HG02970 (cell line): ENCODE results near the gene TMEM41B.
"Not testable (repeated sequence)": the region's sequence is repeated elsewhere in the genome, so short reads cannot be mapped to it uniquely, and the experiment has no call there.

ENCODE experiments used
- ATAC-seq: cut with Tn5 transposase; IDR thresholded peaks from one replicate; pipeline ENCODE4 v1.9.1; 2021; ENCODE audit warnings: mild to moderate bottlenecking, moderate library complexity, moderate number of reproducible peaks; ENCODE audit not compliant: unreplicated experiment, low FRiP score

The TMEM41B gene

GRCh38 chr11:9314291-9315077 lies at the start of gene TMEM41B:
Gene TMEM41B, minus strand, starts transcription at chr11:9314593. Its CDS starts 152 bp downstream, at chr11:9314441.
- ATAC-seq, result peak; percentile 96

GRCh38 chr11:9362393-9362863 lies 48.0 kb upstream of the TMEM41B start:
- no peak for ATAC-seq

GRCh38 chr11:9360862-9361622 lies 46.6 kb upstream of the TMEM41B start:
- not testable (repeated sequence) for ATAC-seq

GRCh38 chr11:9357041-9357440 lies 42.6 kb upstream of the TMEM41B start:
- no peak for ATAC-seq

GRCh38 chr11:9351321-9351881 lies 37.0 kb upstream of the TMEM41B start:
- no peak for ATAC-seq

- not testable (repeated sequence) for ATAC-seq
These were observed 33.4 kb upstream of the TMEM41B start for GRCh38 chr11:9347779-9348178.

GRCh38 chr11:9347100-9347499 lies 32.7 kb upstream of the TMEM41B start:
- no peak for ATAC-seq

- ATAC-seq, result no peak
These were observed 29.8 kb upstream of the TMEM41B start for GRCh38 chr11:9344061-9344680.

GRCh38 chr11:9341638-9342178 lies 27.3 kb upstream of the TMEM41B start:
- ATAC-seq, result no peak

- no peak for ATAC-seq
These were observed 18.3 kb upstream of the TMEM41B start for GRCh38 chr11:9332655-9333054.

- ATAC-seq, result no peak
These were observed 16.3 kb upstream of the TMEM41B start for GRCh38 chr11:9330387-9331384.

- ATAC-seq, result no peak
These were observed 5.7 kb upstream of the TMEM41B start for GRCh38 chr11:9320047-9320446.

- ATAC-seq, result not testable (repeated sequence)
These were observed 5.1 kb upstream of the TMEM41B start for GRCh38 chr11:9319377-9320001.

- ATAC-seq, result not testable (repeated sequence)
These were observed 4.3 kb upstream of the TMEM41B start for GRCh38 chr11:9318442-9319376.

- no peak for ATAC-seq
These were observed 1.9 kb upstream of the TMEM41B start for GRCh38 chr11:9316334-9316733.

GRCh38 chr11:9315078-9315688 lies 790 bp upstream of the TMEM41B start:
- ATAC-seq, result no peak

GRCh38 chr11:9313648-9314290 lies 624 bp downstream of the TMEM41B start:
- ATAC-seq, result peak; percentile 25
